Measurements from ENCODE around the gene SIGLEC9.
"Not testable (repeated sequence)": the region's sequence is repeated elsewhere in the genome, so short reads cannot be mapped to it uniquely, and the experiment has no call there.

DNA sequence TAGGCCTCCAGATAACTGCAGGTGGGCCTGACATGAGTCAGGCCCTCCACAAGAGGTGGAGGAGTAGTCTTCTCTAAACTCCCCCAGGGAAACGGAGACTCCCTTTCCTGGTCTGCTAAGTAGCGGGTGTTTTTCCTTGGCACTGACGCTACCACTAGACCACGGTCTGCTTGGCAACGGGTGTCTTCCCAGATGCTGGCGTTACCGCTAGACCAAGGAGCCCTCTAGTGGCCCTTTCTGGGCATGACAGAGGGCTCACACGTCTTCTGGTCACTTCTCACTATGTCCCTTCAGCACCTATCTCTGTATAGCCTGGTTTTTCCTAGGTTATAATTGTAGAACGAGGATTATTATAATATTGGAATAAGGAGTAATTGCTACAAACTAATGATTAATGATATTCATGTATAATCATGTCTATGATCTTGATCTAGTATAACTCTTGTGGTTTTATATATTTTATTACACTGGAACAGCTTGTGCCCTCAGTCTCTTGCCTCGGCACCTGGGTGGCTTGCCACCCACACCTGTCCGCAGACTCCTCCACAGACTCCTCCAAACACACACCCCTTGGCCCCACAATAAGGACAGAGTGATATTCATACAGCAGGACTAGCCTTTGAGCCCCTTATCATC, 44.7 kb downstream of the SIGLEC9 start:
- TF ChIP-seq, protein P1, sequence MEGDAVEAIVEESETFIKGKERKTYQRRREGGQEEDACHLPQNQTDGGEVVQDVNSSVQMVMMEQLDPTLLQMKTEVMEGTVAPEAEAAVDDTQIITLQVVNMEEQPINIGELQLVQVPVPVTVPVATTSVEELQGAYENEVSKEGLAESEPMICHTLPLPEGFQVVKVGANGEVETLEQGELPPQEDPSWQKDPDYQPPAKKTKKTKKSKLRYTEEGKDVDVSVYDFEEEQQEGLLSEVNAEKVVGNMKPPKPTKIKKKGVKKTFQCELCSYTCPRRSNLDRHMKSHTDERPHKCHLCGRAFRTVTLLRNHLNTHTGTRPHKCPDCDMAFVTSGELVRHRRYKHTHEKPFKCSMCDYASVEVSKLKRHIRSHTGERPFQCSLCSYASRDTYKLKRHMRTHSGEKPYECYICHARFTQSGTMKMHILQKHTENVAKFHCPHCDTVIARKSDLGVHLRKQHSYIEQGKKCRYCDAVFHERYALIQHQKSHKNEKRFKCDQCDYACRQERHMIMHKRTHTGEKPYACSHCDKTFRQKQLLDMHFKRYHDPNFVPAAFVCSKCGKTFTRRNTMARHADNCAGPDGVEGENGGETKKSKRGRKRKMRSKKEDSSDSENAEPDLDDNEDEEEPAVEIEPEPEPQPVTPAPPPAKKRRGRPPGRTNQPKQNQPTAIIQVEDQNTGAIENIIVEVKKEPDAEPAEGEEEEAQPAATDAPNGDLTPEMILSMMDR (IDR thresholded peaks at IDR 0.05 in 2 of 3, conservative IDR thresholded peaks at IDR 0.05 in 1 of 3; ENCODE audit: borderline replicate concordance in 1 of 3, insufficient read depth in 1 of 3, low read depth in 2 of 3, low read length in 2 of 3) = peak; percentile 49 to 80 (median 67); a peak in 5 of 6 replicates
- TF ChIP-seq, protein P2, sequence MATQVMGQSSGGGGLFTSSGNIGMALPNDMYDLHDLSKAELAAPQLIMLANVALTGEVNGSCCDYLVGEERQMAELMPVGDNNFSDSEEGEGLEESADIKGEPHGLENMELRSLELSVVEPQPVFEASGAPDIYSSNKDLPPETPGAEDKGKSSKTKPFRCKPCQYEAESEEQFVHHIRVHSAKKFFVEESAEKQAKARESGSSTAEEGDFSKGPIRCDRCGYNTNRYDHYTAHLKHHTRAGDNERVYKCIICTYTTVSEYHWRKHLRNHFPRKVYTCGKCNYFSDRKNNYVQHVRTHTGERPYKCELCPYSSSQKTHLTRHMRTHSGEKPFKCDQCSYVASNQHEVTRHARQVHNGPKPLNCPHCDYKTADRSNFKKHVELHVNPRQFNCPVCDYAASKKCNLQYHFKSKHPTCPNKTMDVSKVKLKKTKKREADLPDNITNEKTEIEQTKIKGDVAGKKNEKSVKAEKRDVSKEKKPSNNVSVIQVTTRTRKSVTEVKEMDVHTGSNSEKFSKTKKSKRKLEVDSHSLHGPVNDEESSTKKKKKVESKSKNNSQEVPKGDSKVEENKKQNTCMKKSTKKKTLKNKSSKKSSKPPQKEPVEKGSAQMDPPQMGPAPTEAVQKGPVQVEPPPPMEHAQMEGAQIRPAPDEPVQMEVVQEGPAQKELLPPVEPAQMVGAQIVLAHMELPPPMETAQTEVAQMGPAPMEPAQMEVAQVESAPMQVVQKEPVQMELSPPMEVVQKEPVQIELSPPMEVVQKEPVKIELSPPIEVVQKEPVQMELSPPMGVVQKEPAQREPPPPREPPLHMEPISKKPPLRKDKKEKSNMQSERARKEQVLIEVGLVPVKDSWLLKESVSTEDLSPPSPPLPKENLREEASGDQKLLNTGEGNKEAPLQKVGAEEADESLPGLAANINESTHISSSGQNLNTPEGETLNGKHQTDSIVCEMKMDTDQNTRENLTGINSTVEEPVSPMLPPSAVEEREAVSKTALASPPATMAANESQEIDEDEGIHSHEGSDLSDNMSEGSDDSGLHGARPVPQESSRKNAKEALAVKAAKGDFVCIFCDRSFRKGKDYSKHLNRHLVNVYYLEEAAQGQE (IDR thresholded peaks at IDR 0.05; ENCODE audit: low read depth) = not testable (repeated sequence)
- TF ChIP-seq EZH2 (IDR thresholded peaks at IDR 0.05); EZH2phosphoT487 (IDR thresholded peaks at IDR 0.05; ENCODE audit: borderline replicate concordance); POLR2A (IDR thresholded peaks at IDR 0.05; ENCODE audit: borderline replicate concordance, extremely low read depth, insufficient read depth, insufficient read length); POLR2AphosphoS5 (IDR thresholded peaks at IDR 0.05; ENCODE audit: low read depth, low read length); JUND (IDR thresholded peaks at IDR 0.05); SIN3A (IDR thresholded peaks at IDR 0.05; ENCODE audit: low read depth); CBX3 (IDR thresholded peaks at IDR 0.05; ENCODE audit: low read depth): not testable (repeated sequence)
- TF ChIP-seq, protein P3, sequence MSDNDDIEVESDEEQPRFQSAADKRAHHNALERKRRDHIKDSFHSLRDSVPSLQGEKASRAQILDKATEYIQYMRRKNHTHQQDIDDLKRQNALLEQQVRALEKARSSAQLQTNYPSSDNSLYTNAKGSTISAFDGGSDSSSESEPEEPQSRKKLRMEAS (IDR thresholded peaks at IDR 0.05) = not testable (repeated sequence)

Measured in HCT116 (cell line).